WTC11 (cell line): ENCODE data around the gene AGBL2. TPM values are rescaled to one million over a fixed set of nuclear protein-coding genes. Genes with fewer than 3 reads are reported as not detected.

ENCODE experiments used
- ATAC-seq: fragments of 200-7000 bp; cut with Tn5 transposase; 2 replicates; pipeline ENCODE4 v1.10.0; 2021; ENCODE audit warnings: mild to moderate bottlenecking, moderate library complexity
- CTCF ChIA-PET: fragments of 300-600 bp; sonication (Branson Sonifier 250); formaldehyde crosslinking; loops from one replicate; lab custom pipeline; 2021; ENCODE audit warnings: antibody characterized with exemption; lab: Charles Lee
- POLR2A ChIA-PET: fragments of 350-600 bp; sonication (Branson Sonifier 250); formaldehyde crosslinking; loops from one replicate; lab custom pipeline; 2021; ENCODE audit warnings: antibody characterized with exemption; lab: Charles Lee
- DNase-seq: peaks from one replicate; pipeline ENCODE4 v3.0.0; 2021; ENCODE audit warnings: low spot score
- H3K27ac Mint-ChIP-seq: 2 replicates; pipeline ENCODE4 v1.8.0; 2021; ENCODE audit warnings: mixed read lengths
- H3K27me3 Mint-ChIP-seq: 2 replicates; pipeline ENCODE4 v1.8.0; 2021; ENCODE audit warnings: low read depth, mild to moderate bottlenecking, moderate library complexity, mixed read lengths
- H3K36me3 Mint-ChIP-seq: 2 replicates; pipeline ENCODE4 v1.8.0; 2021; ENCODE audit warnings: mixed read lengths
- H3K4me1 Mint-ChIP-seq: 2 replicates; pipeline ENCODE4 v1.8.0; 2022; ENCODE audit warnings: mixed read lengths
- H3K4me3 Mint-ChIP-seq: 2 replicates; pipeline ENCODE4 v1.8.0; 2021; ENCODE audit warnings: mild to moderate bottlenecking, moderate library complexity, mixed read lengths
- H3K9me3 Mint-ChIP-seq: 2 replicates; pipeline ENCODE4 v1.8.0; 2021; ENCODE audit warnings: mixed read lengths
- FOXK1 ChIP-seq: sonication (generic); formaldehyde crosslinking; IDR thresholded peaks from 2 replicates; pipeline ENCODE4 v1.8.0; 2022; ENCODE audit warnings: mild to moderate bottlenecking, moderate library complexity, missing genetic modification reagents
- MXD4 ChIP-seq: fragments of 250-450 bp; sonication (Bioruptor Pico); IDR thresholded peaks from 2 replicates; pipeline ENCODE4 v1.8.0; 2021; ENCODE audit warnings: mild to moderate bottlenecking, moderate library complexity, borderline replicate concordance
- MYBL2 ChIP-seq: sonication (generic); formaldehyde crosslinking; IDR thresholded peaks from 2 replicates; pipeline ENCODE4 v1.8.1; 2023; ENCODE audit warnings: mild to moderate bottlenecking, moderate library complexity, missing genetic modification reagents
- NR2C2 ChIP-seq: sonication (generic); formaldehyde crosslinking; IDR thresholded peaks from 2 replicates; pipeline ENCODE4 v1.8.0; 2022; ENCODE audit warnings: mild to moderate bottlenecking, missing genetic modification reagents
- NR3C1 ChIP-seq: sonication (generic); formaldehyde crosslinking; conservative IDR thresholded peaks from 2 replicates; pipeline ENCODE4 v1.8.1; 2023; ENCODE audit warnings: low read depth, mild to moderate bottlenecking, missing genetic modification reagents
- OVOL2 ChIP-seq: fragments of 250-450 bp; sonication (Bioruptor Pico); IDR thresholded peaks from 2 replicates; pipeline ENCODE4 v1.9.0; 2021; ENCODE audit warnings: mild to moderate bottlenecking, borderline replicate concordance
- SMAD4 ChIP-seq: sonication (generic); formaldehyde crosslinking; IDR thresholded peaks from 2 replicates; pipeline ENCODE4 v1.8.0; 2022; ENCODE audit warnings: mild to moderate bottlenecking, missing genetic modification reagents
- SP1 ChIP-seq: sonication (generic); formaldehyde crosslinking; conservative IDR thresholded peaks from 2 replicates; pipeline ENCODE4 v1.8.1; 2022; ENCODE audit warnings: missing genetic modification reagents
- ZBTB21 ChIP-seq: sonication (generic); formaldehyde crosslinking; IDR thresholded peaks from 2 replicates; pipeline ENCODE4 v1.8.1; 2023; ENCODE audit warnings: mild to moderate bottlenecking, missing genetic modification reagents, borderline replicate concordance
- ZNF423 ChIP-seq: fragments of 250-450 bp; sonication (Bioruptor Pico); IDR thresholded peaks from 2 replicates; pipeline ENCODE4 v2.1.2; 2022; ENCODE audit warnings: mild to moderate bottlenecking, moderate library complexity
- total RNA-seq: library from RNA; stranded (reverse); gene quantifications from 3 replicates; pipeline ENCODE4 v1.2.3, GENCODE V29; 2021
- TF ChIP-seq, protein P1 (sequence below): sonication (generic); formaldehyde crosslinking; IDR thresholded peaks from 2 replicates; pipeline ENCODE4 v1.8.1; 2023; ENCODE audit warnings: mild to moderate bottlenecking, missing genetic modification reagents
- TF ChIP-seq, protein P2 (sequence below): sonication (generic); formaldehyde crosslinking; conservative IDR thresholded peaks from 2 replicates; pipeline ENCODE4 v1.8.1; 2023; ENCODE audit warnings: mild to moderate bottlenecking, low read depth, missing genetic modification reagents, moderate library complexity
- TF ChIP-seq, protein P3 (sequence below): sonication (generic); formaldehyde crosslinking; IDR thresholded peaks from 2 replicates; pipeline ENCODE4 v1.8.1; 2022; ENCODE audit warnings: missing genetic modification reagents, borderline replicate concordance
- TF ChIP-seq, protein P4 (sequence below): sonication (generic); formaldehyde crosslinking; IDR thresholded peaks from 2 replicates; pipeline ENCODE4 v1.8.0; 2023; ENCODE audit warnings: missing genetic modification reagents, mild to moderate bottlenecking, borderline replicate concordance
- TF ChIP-seq, protein P5 (sequence below): sonication (generic); formaldehyde crosslinking; IDR thresholded peaks from 2 replicates; pipeline ENCODE4 v1.8.0; 2022; ENCODE audit warnings: mild to moderate bottlenecking, missing genetic modification reagents
- TF ChIP-seq, protein P6 (sequence below): sonication (generic); formaldehyde crosslinking; IDR thresholded peaks from 2 replicates; pipeline ENCODE4 v1.8.1; 2023; ENCODE audit warnings: mild to moderate bottlenecking, moderate library complexity, missing genetic modification reagents
- TF ChIP-seq, protein P7 (sequence below): fragments of 250-450 bp; sonication (Bioruptor Pico); conservative IDR thresholded peaks from 2 replicates; pipeline ENCODE4 v1.9.0; 2021; ENCODE audit warnings: mild to moderate bottlenecking

Gene AGBL2
- total RNA-seq, 1 experiment from 2014 or later: 3.7 TPM

DNA sequence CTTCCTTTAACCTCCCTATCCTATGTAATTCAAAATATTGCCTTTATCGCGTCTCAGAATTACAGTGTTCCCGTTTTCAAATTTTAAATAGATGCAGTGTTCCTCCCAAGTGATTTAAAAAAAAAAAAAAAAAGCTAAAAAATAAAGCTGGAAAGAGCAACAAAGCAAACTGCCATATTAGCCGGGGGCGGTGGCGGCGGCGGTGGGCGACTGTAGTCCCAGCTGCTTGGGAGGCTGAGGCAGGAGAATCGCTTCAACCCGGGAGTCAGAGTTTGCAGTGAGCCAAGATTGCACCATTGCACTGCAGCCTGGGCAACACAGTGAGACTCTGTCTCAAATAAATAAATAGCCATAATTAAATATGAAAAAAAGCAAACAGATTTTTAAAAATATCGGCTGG is 5.5 kb upstream of the AGBL2 start:
- CTCF ChIA-PET: no interaction called here
- Mint-ChIP-seq H3K27ac (no peak overlapping the region), H3K4me1 (peaks cover under 1% of the 10 kb centered on the region; the same call in 1 of the 2 replicates), H3K36me3 (peaks cover 58% of the 10 kb centered on the region)
- TF ChIP-seq OVOL2 (no peak), NR3C1 (CRISPR knock-in tag) (no peak), MXD4 (CRISPR knock-in tag) (no peak), SMAD4 (CRISPR knock-in tag) (no peak), ZBTB21 (CRISPR knock-in tag) (no peak), SP1 (CRISPR knock-in tag) (no peak), NR2C2 (CRISPR knock-in tag) (no peak)
- TF ChIP-seq, protein P1, sequence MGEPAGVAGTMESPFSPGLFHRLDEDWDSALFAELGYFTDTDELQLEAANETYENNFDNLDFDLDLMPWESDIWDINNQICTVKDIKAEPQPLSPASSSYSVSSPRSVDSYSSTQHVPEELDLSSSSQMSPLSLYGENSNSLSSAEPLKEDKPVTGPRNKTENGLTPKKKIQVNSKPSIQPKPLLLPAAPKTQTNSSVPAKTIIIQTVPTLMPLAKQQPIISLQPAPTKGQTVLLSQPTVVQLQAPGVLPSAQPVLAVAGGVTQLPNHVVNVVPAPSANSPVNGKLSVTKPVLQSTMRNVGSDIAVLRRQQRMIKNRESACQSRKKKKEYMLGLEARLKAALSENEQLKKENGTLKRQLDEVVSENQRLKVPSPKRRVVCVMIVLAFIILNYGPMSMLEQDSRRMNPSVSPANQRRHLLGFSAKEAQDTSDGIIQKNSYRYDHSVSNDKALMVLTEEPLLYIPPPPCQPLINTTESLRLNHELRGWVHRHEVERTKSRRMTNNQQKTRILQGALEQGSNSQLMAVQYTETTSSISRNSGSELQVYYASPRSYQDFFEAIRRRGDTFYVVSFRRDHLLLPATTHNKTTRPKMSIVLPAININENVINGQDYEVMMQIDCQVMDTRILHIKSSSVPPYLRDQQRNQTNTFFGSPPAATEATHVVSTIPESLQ (CRISPR knock-in tag): no peak
- TF ChIP-seq, protein P2, sequence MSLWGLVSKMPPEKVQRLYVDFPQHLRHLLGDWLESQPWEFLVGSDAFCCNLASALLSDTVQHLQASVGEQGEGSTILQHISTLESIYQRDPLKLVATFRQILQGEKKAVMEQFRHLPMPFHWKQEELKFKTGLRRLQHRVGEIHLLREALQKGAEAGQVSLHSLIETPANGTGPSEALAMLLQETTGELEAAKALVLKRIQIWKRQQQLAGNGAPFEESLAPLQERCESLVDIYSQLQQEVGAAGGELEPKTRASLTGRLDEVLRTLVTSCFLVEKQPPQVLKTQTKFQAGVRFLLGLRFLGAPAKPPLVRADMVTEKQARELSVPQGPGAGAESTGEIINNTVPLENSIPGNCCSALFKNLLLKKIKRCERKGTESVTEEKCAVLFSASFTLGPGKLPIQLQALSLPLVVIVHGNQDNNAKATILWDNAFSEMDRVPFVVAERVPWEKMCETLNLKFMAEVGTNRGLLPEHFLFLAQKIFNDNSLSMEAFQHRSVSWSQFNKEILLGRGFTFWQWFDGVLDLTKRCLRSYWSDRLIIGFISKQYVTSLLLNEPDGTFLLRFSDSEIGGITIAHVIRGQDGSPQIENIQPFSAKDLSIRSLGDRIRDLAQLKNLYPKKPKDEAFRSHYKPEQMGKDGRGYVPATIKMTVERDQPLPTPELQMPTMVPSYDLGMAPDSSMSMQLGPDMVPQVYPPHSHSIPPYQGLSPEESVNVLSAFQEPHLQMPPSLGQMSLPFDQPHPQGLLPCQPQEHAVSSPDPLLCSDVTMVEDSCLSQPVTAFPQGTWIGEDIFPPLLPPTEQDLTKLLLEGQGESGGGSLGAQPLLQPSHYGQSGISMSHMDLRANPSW (CRISPR knock-in tag): no peak
- TF ChIP-seq, protein P3, sequence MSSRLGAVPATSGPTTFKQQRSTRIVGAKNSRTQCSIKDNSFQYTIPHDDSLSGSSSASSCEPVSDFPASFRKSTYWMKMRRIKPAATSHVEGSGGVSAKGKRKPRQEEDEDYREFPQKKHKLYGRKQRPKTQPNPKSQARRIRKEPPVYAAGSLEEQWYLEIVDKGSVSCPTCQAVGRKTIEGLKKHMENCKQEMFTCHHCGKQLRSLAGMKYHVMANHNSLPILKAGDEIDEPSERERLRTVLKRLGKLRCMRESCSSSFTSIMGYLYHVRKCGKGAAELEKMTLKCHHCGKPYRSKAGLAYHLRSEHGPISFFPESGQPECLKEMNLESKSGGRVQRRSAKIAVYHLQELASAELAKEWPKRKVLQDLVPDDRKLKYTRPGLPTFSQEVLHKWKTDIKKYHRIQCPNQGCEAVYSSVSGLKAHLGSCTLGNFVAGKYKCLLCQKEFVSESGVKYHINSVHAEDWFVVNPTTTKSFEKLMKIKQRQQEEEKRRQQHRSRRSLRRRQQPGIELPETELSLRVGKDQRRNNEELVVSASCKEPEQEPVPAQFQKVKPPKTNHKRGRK: no peak
- TF ChIP-seq, all 79 proteins: peak for 0
- ATAC-seq (no peak), DNase-seq (no peak)
- Mint-ChIP-seq H3K9me3 (no peaks in the 10 kb centered on the region), H3K4me3 (no peak overlapping the region), H3K27me3 (no peaks in the 10 kb centered on the region)
- POLR2A ChIA-PET: no interaction called here

DNA sequence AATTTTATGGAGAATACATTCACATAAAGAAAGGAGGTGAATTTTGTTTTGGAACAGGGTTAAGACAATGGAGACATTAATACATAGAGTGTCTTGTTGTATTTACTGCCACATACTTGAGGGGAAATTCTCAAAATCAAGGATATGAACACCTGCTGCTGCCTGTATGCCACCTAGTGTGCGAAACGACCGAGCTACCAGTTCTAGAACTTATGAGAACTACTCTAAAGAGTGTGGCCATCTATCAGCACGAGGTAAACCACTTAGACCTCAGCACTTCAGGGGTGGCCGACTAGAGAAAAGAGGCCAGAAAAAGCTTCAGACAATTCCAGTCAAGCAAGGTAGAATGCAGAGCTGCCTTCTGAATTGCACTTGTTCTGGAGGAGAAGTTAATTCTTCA is 1.5 kb upstream of the AGBL2 start:
- H3K9me3 Mint-ChIP-seq: no peaks in the 10 kb centered on the region
- H3K36me3 Mint-ChIP-seq: peaks cover 28% of the 10 kb centered on the region
- peaks cover 11% of the 10 kb centered on the region for H3K4me1 Mint-ChIP-seq
- H3K27me3 Mint-ChIP-seq: no peaks in the 10 kb centered on the region
- no peak overlapping the region for H3K27ac Mint-ChIP-seq
- no peak overlapping the region for H3K4me3 Mint-ChIP-seq
- CTCF ChIA-PET: interaction anchor here (0.6 kb wide), 1 partner anchor 262 kb away, joined by 4 read pairs; no protein-coding TSS in a partner anchor
- POLR2A ChIA-PET: interaction anchor here (0.6 kb wide), 1 partner anchor 316 kb away, joined by 3 read pairs; no protein-coding TSS in a partner anchor
- ATAC-seq (no peak), DNase-seq (no peak)
- no peak for TF ChIP-seq MYBL2 (CRISPR knock-in tag)
- no peak for TF ChIP-seq ZNF423 (CRISPR knock-in tag)
- TF ChIP-seq, protein P4, sequence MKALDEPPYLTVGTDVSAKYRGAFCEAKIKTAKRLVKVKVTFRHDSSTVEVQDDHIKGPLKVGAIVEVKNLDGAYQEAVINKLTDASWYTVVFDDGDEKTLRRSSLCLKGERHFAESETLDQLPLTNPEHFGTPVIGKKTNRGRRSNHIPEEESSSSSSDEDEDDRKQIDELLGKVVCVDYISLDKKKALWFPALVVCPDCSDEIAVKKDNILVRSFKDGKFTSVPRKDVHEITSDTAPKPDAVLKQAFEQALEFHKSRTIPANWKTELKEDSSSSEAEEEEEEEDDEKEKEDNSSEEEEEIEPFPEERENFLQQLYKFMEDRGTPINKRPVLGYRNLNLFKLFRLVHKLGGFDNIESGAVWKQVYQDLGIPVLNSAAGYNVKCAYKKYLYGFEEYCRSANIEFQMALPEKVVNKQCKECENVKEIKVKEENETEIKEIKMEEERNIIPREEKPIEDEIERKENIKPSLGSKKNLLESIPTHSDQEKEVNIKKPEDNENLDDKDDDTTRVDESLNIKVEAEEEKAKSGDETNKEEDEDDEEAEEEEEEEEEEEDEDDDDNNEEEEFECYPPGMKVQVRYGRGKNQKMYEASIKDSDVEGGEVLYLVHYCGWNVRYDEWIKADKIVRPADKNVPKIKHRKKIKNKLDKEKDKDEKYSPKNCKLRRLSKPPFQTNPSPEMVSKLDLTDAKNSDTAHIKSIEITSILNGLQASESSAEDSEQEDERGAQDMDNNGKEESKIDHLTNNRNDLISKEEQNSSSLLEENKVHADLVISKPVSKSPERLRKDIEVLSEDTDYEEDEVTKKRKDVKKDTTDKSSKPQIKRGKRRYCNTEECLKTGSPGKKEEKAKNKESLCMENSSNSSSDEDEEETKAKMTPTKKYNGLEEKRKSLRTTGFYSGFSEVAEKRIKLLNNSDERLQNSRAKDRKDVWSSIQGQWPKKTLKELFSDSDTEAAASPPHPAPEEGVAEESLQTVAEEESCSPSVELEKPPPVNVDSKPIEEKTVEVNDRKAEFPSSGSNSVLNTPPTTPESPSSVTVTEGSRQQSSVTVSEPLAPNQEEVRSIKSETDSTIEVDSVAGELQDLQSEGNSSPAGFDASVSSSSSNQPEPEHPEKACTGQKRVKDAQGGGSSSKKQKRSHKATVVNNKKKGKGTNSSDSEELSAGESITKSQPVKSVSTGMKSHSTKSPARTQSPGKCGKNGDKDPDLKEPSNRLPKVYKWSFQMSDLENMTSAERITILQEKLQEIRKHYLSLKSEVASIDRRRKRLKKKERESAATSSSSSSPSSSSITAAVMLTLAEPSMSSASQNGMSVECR (CRISPR knock-in tag): no peak
- TF ChIP-seq, protein P5, sequence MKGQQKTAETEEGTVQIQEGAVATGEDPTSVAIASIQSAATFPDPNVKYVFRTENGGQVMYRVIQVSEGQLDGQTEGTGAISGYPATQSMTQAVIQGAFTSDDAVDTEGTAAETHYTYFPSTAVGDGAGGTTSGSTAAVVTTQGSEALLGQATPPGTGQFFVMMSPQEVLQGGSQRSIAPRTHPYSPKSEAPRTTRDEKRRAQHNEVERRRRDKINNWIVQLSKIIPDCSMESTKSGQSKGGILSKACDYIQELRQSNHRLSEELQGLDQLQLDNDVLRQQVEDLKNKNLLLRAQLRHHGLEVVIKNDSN (CRISPR knock-in tag): no peak
- TF ChIP-seq, protein P1 (CRISPR knock-in tag): no peak
- TF ChIP-seq, protein P6, sequence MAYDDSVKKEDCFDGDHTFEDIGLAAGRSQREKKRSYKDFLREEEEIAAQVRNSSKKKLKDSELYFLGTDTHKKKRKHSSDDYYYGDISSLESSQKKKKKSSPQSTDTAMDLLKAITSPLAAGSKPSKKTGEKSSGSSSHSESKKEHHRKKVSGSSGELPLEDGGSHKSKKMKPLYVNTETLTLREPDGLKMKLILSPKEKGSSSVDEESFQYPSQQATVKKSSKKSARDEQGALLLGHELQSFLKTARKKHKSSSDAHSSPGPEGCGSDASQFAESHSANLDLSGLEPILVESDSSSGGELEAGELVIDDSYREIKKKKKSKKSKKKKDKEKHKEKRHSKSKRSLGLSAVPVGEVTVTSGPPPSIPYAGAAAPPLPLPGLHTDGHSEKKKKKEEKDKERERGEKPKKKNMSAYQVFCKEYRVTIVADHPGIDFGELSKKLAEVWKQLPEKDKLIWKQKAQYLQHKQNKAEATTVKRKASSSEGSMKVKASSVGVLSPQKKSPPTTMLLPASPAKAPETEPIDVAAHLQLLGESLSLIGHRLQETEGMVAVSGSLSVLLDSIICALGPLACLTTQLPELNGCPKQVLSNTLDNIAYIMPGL (CRISPR knock-in tag): no peak
- TF ChIP-seq FOXK1 (CRISPR knock-in tag): no peak
- TF ChIP-seq, protein P7, sequence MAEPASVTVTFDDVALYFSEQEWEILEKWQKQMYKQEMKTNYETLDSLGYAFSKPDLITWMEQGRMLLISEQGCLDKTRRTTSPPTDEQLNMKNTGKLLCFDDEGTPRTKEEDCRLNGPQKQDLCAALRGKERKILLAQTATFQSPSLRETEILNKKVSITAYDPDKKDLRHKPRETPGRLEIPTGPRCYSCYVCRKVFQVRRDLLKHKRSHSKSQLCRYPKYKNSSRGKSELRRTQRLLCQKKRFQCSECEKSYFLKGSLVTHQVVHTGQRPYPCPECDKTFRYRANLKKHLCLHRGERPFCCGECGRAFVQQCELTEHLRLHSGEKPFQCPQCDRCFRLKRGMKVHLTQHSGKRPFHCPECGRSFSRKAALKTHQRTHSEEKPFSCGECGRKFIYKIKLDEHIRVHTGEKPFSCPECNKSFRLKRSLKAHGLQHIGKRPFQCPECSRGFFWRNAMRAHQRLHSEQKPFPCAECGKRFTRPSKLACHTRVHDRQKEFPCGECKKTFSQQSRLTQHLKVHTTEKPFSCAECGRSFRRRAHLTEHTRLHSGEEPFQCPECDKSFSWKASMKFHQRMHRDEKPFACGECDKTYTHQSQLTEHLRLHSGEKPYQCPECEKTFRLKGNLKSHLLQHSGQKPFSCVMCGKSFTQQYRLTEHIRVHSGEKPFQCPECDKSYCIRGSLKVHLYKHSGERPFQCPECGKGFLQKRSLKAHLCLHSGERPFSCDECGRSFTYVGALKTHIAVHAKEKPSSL (CRISPR knock-in tag): no peak
